Common myeloid progenitor, CD34-positive (primary cell): Measurements from ENCODE around the gene CENPS.

Experiments
- CTCF ChIA-PET: fragments of 350-600 bp; sonication (Branson Sonifier 250); formaldehyde crosslinking; loops from one replicate; lab custom pipeline; 2021; ENCODE audit warnings: antibody characterized with exemption; lab: Charles Lee
- POLR2A ChIA-PET: fragments of 350-600 bp; sonication (Branson Sonifier 250); formaldehyde crosslinking; loops from one replicate; lab custom pipeline; 2021; ENCODE audit warnings: antibody characterized with exemption; lab: Charles Lee
- DNase-seq, 3 donors: peaks; one replicate each; pipeline versions ENCODE4 v3.0.0 to v3.0.0-alpha.2; 2013
- H3K27ac ChIP-seq, 2 experiments: 1 replicate in 1 of 2; 2 replicates in 1 of 2; pipeline ENCODE4 v1.7.0; 2013; ENCODE audit warnings: inconsistent platforms in 2 of 2, low read length in 2 of 2, mild to moderate bottlenecking in 2 of 2, low read depth in 1 of 2, moderate library complexity in 1 of 2; ENCODE audit not compliant: severe bottlenecking in 2 of 2, insufficient read depth in 1 of 2, poor library complexity in 1 of 2
- H3K27me3 ChIP-seq, 5 experiments: replicated peaks in 2 of 5; 1 replicate in 3 of 5; 2 replicates in 2 of 5; pipeline versions ENCODE4 v1.6.1 to v1.7.0; 2013; ENCODE audit warnings: low read length in 4 of 5, mild to moderate bottlenecking in 2 of 5, moderate library complexity in 2 of 5, inconsistent platforms in 1 of 5; ENCODE audit not compliant: insufficient read depth in 5 of 5, control insufficient read depth in 4 of 5
- H3K36me3 ChIP-seq, 4 experiments: 1 replicate in 2 of 4; 2 replicates in 2 of 4; pipeline versions ENCODE4 v1.6.1 to v1.7.0; 2013; ENCODE audit warnings: low read length in 3 of 4, control low read depth in 1 of 4, mild to moderate bottlenecking in 1 of 4; ENCODE audit not compliant: control insufficient read depth in 4 of 4, insufficient read depth in 4 of 4
- H3K4me1 ChIP-seq, 4 experiments: 1 replicate in 3 of 4; 2 replicates in 1 of 4; pipeline versions ENCODE4 v1.6.1 to v1.7.1; 2013; ENCODE audit warnings: low read length in 3 of 4, mild to moderate bottlenecking in 3 of 4, control low read depth in 1 of 4, inconsistent platforms in 1 of 4, moderate library complexity in 1 of 4; ENCODE audit not compliant: control insufficient read depth in 4 of 4, insufficient read depth in 4 of 4; ENCODE audit errors: control extremely low read depth in 1 of 4
- H3K4me3 ChIP-seq, 7 experiments: 1 replicate in 4 of 7; 2 replicates in 3 of 7; pipeline versions ENCODE4 v1.5.1 to v1.7.0; 2013; ENCODE audit warnings: mild to moderate bottlenecking in 7 of 7, low read length in 6 of 7, moderate library complexity in 6 of 7, inconsistent platforms in 2 of 7, low read depth in 2 of 7, control low read depth in 1 of 7; ENCODE audit not compliant: insufficient read depth in 4 of 7, control insufficient read depth in 1 of 7; ENCODE audit errors: extremely low read depth in 1 of 7
- H3K9me3 ChIP-seq, 5 experiments: 1 replicate in 4 of 5; 2 replicates in 1 of 5; pipeline versions ENCODE4 v1.6.1 to v1.7.1; 2013; ENCODE audit warnings: low read length in 4 of 5, mild to moderate bottlenecking in 2 of 5, inconsistent platforms in 1 of 5, low read depth in 1 of 5, moderate library complexity in 1 of 5; ENCODE audit not compliant: control insufficient read depth in 4 of 5, insufficient read depth in 2 of 5; ENCODE audit errors: control extremely low read depth in 1 of 5
- WGBS: methylation state at CpG from one replicate; pipeline ENCODE4 v1.1.5; 2013; ENCODE audit not compliant: insufficient coverage; 5-methylcytosine and 5-hydroxymethylcytosine counted together

The CENPS gene

GRCh38 chr1:10399444-10399941 is 30.7 kb upstream of the CENPS start:
- H3K27me3 ChIP-seq: no peaks in the 10 kb centered on the region
- DNase-seq: peak in 1 of 3 donors; percentile 13
- CTCF ChIA-PET: interaction anchor here (1.1 to 6.3 kb wide), 7 partner anchors 11 to 29 kb away, joined by 3 to 56 read pairs (median 6); no protein-coding TSS in a partner anchor
- 3% methylated on average over 38 of the region's 42 CpGs for WGBS
- peaks cover 7 to 24% (median 16%) of the 10 kb centered on the region in 4 experiments for H3K36me3 ChIP-seq
- H3K4me1 ChIP-seq: peaks cover 7 to 33% (median 20%) of the 10 kb centered on the region in 4 experiments
- peak overlapping the region in 1 of 2 experiments; percentile 79 for H3K27ac ChIP-seq
- H3K9me3 ChIP-seq: no peaks in the 10 kb centered on the region
- POLR2A ChIA-PET: interaction anchor here (1.5 to 2.0 kb wide), 2 partner anchors 12 to 30 kb away, joined by 3 to 22 read pairs; partner anchors contain the start of gene CENPS
- peak overlapping the region; percentile 74 to 97 (median 92) for H3K4me3 ChIP-seq

- Histone ChIP-seq H3K27me3 (no peaks in the 10 kb centered on the region), H3K4me3 (peak overlapping the region; percentile 74 to 97 (median 92)), H3K36me3 (peaks cover 11 to 30% (median 18%) of the 10 kb centered on the region in 4 experiments), H3K27ac (peak overlapping the region in 1 of 2 experiments; percentile 79), H3K9me3 (no peaks in the 10 kb centered on the region), H3K4me1 (peaks cover 7 to 33% (median 20%) of the 10 kb centered on the region in 4 experiments)
- 72% methylated on average over 7 of the region's 8 CpGs for WGBS
- DNase-seq: no peak
- POLR2A ChIA-PET: interaction anchor here (0.6 to 2.0 kb wide), 2 partner anchors 12 to 78 kb away, joined by 3 to 22 read pairs; no protein-coding TSS in a partner anchor
- CTCF ChIA-PET: interaction anchor here (0.6 to 6.3 kb wide), 8 partner anchors 11 to 358 kb away, joined by 3 to 56 read pairs (median 6); partner anchors contain the start of gene CENPS
These were observed 30.2 kb upstream of the CENPS start for GRCh38 chr1:10400013-10400412.

GRCh38 chr1:10401281-10401680 is 29.0 kb upstream of the CENPS start:
- ChIA-PET CTCF (interaction anchor here (2.6 to 6.3 kb wide), 3 partner anchors 9 to 28 kb away, joined by 7 to 56 read pairs (median 16); partner anchors contain the start of gene CENPS), POLR2A (no interaction called here)
- Histone ChIP-seq H3K4me3 (peak overlapping the region in 1 of 7 experiments; percentile 27), H3K36me3 (peaks cover 12 to 37% (median 27%) of the 10 kb centered on the region in 4 experiments), H3K9me3 (no peaks in the 10 kb centered on the region), H3K27me3 (no peaks in the 10 kb centered on the region), H3K27ac (peak overlapping the region in 1 of 2 experiments; percentile 79), H3K4me1 (peaks cover 7 to 33% (median 20%) of the 10 kb centered on the region in 4 experiments)
- no CpG with 5 or more reads among the region's 1 CpG for WGBS
- no peak for DNase-seq

- H3K27me3 ChIP-seq: no peaks in the 10 kb centered on the region
- ChIA-PET POLR2A (no interaction called here), CTCF (interaction anchor here (1.1 to 6.3 kb wide), 3 partner anchors 9 to 27 kb away, joined by 4 to 56 read pairs (median 7); partner anchors contain the start of gene CENPS)
- H3K4me1 ChIP-seq: peaks cover 7 to 29% (median 18%) of the 10 kb centered on the region in 4 experiments
- no peaks in the 10 kb centered on the region for H3K9me3 ChIP-seq
- no peak overlapping the region for H3K27ac ChIP-seq
- WGBS: 94% methylated on average over 2 of the region's 9 CpGs
- H3K4me3 ChIP-seq: no peak overlapping the region
- H3K36me3 ChIP-seq: peaks cover 20 to 53% (median 42%) of the 10 kb centered on the region in 4 experiments
- DNase-seq: no peak
These were observed 27.4 kb upstream of the CENPS start for GRCh38 chr1:10402729-10403274.

GRCh38 chr1:10407201-10407600 is 23.0 kb upstream of the CENPS start:
- Histone ChIP-seq H3K36me3 (peaks cover 42 to 90% (median 74%) of the 10 kb centered on the region in 4 experiments), H3K4me1 (no peaks in the 10 kb centered on the region), H3K27ac (no peak overlapping the region), H3K27me3 (no peaks in the 10 kb centered on the region), H3K4me3 (no peak overlapping the region), H3K9me3 (no peaks in the 10 kb centered on the region)
- WGBS: 96% methylated on average over 2 of the region's 2 CpGs
- POLR2A ChIA-PET: no interaction called here
- CTCF ChIA-PET: no interaction called here
- DNase-seq: no peak

- no peaks in the 10 kb centered on the region for H3K9me3 ChIP-seq
- DNase-seq: peak; percentile 92 to 96 (median 94)
- peak overlapping the region in 5 of 7 experiments; percentile 25 to 58 (median 41) for H3K4me3 ChIP-seq
- peak overlapping the region; percentile 91 to 95 for H3K27ac ChIP-seq
- POLR2A ChIA-PET: interaction anchor here (0.9 to 1.3 kb wide), 2 partner anchors 11 to 17 kb away, joined by 3 to 5 read pairs; partner anchors contain the start of gene PGD
- CTCF ChIA-PET: interaction anchor here (0.7 to 2.1 kb wide), 9 partner anchors 9 to 34 kb away, joined by 3 to 9 read pairs (median 5); partner anchors contain the start of gene CENPS
- H3K4me1 ChIP-seq: peaks cover 8 to 31% (median 29%) of the 10 kb centered on the region in 4 experiments
- no peaks in the 10 kb centered on the region for H3K27me3 ChIP-seq
- 0% methylated on average over 3 of the region's 6 CpGs for WGBS
- H3K36me3 ChIP-seq: peaks cover 25 to 81% (median 50%) of the 10 kb centered on the region in 4 experiments
These were observed 14.9 kb upstream of the CENPS start for GRCh38 chr1:10415211-10415930.
